ENCODE results near the gene SLC2A6.

Gene SLC2A6

GRCh38 chr9:133492061-133493021, 13.4 kb upstream of the SLC2A6 start:
- DNase-seq = no peak
- Histone ChIP-seq H3K4me1 (peaks cover 7 to 28% (median 19%) of the 10 kb centered on the region in 4 donors), H3K27ac (peak overlapping the region; percentile 42 to 65), H3K36me3 (no peaks in the 10 kb centered on the region), H3K9me3 (no peaks in the 10 kb centered on the region), H3K27me3 (peaks cover 0 to 21% of the 10 kb centered on the region in 2 donors), H3K4me3 (no peak overlapping the region)
- no peak for TF ChIP-seq CTCF (IDR thresholded peaks at IDR 0.05)
- intact Hi-C loops (cut with DNase I; ENCODE audit: low total_unique reads) = no loop called here

GRCh38 chr9:133491656-133491925, 12.7 kb upstream of the SLC2A6 start:
- TF ChIP-seq CTCF (IDR thresholded peaks at IDR 0.05) = no peak
- intact Hi-C loops (cut with DNase I; ENCODE audit: low total_unique reads) = loop anchor here (2.0 kb wide), 1 partner anchor 301 kb away; no protein-coding TSS in a partner anchor
- Histone ChIP-seq H3K4me1 (peaks cover 7 to 28% (median 19%) of the 10 kb centered on the region in 4 donors), H3K9me3 (no peaks in the 10 kb centered on the region), H3K27ac (peak overlapping the region; percentile 42 to 65), H3K36me3 (no peaks in the 10 kb centered on the region), H3K27me3 (peaks cover 0 to 18% of the 10 kb centered on the region in 2 donors), H3K4me3 (no peak overlapping the region)
- DNase-seq = no peak

GRCh38 chr9:133490865-133491655, 12.2 kb upstream of the SLC2A6 start:
- H3K4me3 ChIP-seq = no peak overlapping the region
- intact Hi-C loops (cut with DNase I; ENCODE audit: low total_unique reads) = loop anchor here (2.0 kb wide), 1 partner anchor 300 kb away; no protein-coding TSS in a partner anchor
- peaks cover 7 to 28% (median 19%) of the 10 kb centered on the region in 4 donors for H3K4me1 ChIP-seq
- no peak for TF ChIP-seq CTCF (IDR thresholded peaks at IDR 0.05)
- DNase-seq = no peak
- H3K27me3 ChIP-seq = peaks cover 0 to 15% of the 10 kb centered on the region in 2 donors
- no peaks in the 10 kb centered on the region for H3K9me3 ChIP-seq
- H3K27ac ChIP-seq = peak overlapping the region in 1 of 2 donors; percentile 65
- no peaks in the 10 kb centered on the region for H3K36me3 ChIP-seq

- Histone ChIP-seq H3K27me3 (peaks cover 0 to 23% of the 10 kb centered on the region in 2 donors), H3K27ac (no peak overlapping the region), H3K4me3 (no peak overlapping the region), H3K4me1 (peaks cover 7 to 35% (median 19%) of the 10 kb centered on the region in 4 donors), H3K36me3 (no peaks in the 10 kb centered on the region), H3K9me3 (no peaks in the 10 kb centered on the region)
- TF ChIP-seq CTCF (IDR thresholded peaks at IDR 0.05) = no peak
- no peak for DNase-seq
- intact Hi-C loops (cut with DNase I; ENCODE audit: low total_unique reads) = loop anchor here (2.0 kb wide), 1 partner anchor 299 kb away; no protein-coding TSS in a partner anchor
Measured at GRCh38 chr9:133490201-133490681, 11.3 kb upstream of the SLC2A6 start.

Measured in tibial artery (tissue), 4 donors.